GM23338 (cell line): Measurements from ENCODE around the gene WDR73. TPM values are rescaled to one million over a fixed set of nuclear protein-coding genes. Genes with fewer than 3 reads are reported as not detected.

Experiments
- ATAC-seq: fragments of 200-7000 bp; cut with Tn5 transposase; 3 replicates; pipeline ENCODE4 v1.9.1; 2020
- DNase-seq: peaks from one replicate; pipeline ENCODE4 v3.0.0-alpha.2; 2015; ENCODE audit warnings: low spot score
- H2AFZ ChIP-seq: fragments of 200-600 bp; sonication (generic); 2 replicates; pipeline ENCODE4 v1.8.0; 2016; ENCODE audit warnings: antibody characterized with exemption, mild to moderate bottlenecking, moderate library complexity
- H3F3A ChIP-seq: fragments of 200-600 bp; sonication (generic); replicated peaks from 2 replicates; pipeline ENCODE4 v1.8.0; 2017; ENCODE audit warnings: antibody characterized with exemption, mixed run types, low read depth
- H3K27ac ChIP-seq: fragments of 200-600 bp; sonication (generic); 2 replicates; pipeline ENCODE4 v1.6.1; 2016; ENCODE audit warnings: low read depth
- H3K27me3 ChIP-seq: fragments of 200-600 bp; sonication (generic); 2 replicates; pipeline ENCODE4 v1.8.0; 2016; ENCODE audit warnings: mild to moderate bottlenecking, mixed run types, moderate library complexity; ENCODE audit not compliant: insufficient read depth
- H3K36me3 ChIP-seq: fragments of 200-600 bp; sonication (generic); 2 replicates; pipeline ENCODE4 v1.8.0; 2016; ENCODE audit warnings: mild to moderate bottlenecking; ENCODE audit not compliant: insufficient read depth
- H3K4me1 ChIP-seq: fragments of 200-600 bp; sonication (generic); 2 replicates; pipeline ENCODE4 v1.8.0; 2016; ENCODE audit warnings: mild to moderate bottlenecking, moderate library complexity; ENCODE audit not compliant: insufficient read depth
- H3K4me2 ChIP-seq: fragments of 200-600 bp; sonication (generic); 2 replicates; pipeline ENCODE4 v1.7.1; 2017; ENCODE audit warnings: mixed run types
- H3K4me3 ChIP-seq: fragments of 200-600 bp; sonication (generic); 2 replicates; pipeline ENCODE4 v1.6.1; 2016; ENCODE audit warnings: mixed run types
- H3K79me2 ChIP-seq: fragments of 200-600 bp; sonication (generic); replicated peaks from 2 replicates; pipeline ENCODE4 v1.8.0; 2017; ENCODE audit warnings: mild to moderate bottlenecking; ENCODE audit not compliant: insufficient read depth
- H3K9me2 ChIP-seq: fragments of 200-600 bp; sonication (generic); 2 replicates; pipeline ENCODE4 v1.8.0; 2017; ENCODE audit not compliant: insufficient read depth
- H4K20me1 ChIP-seq: fragments of 200-600 bp; sonication (generic); replicated peaks from 2 replicates; pipeline ENCODE4 v1.8.0; 2017; ENCODE audit warnings: mild to moderate bottlenecking; ENCODE audit not compliant: insufficient read depth
- H3K27ac Mint-ChIP-seq: 2 replicates; pipeline ENCODE4 v1.8.0; 2020; ENCODE audit warnings: inconsistent platforms, mild to moderate bottlenecking, moderate library complexity, mixed read lengths
- H3K27me3 Mint-ChIP-seq: 3 replicates; pipeline ENCODE4 v1.8.0; 2022; ENCODE audit warnings: low read depth, mild to moderate bottlenecking, moderate library complexity, mixed read lengths, inconsistent platforms; ENCODE audit not compliant: insufficient read depth, poor library complexity
- H3K36me3 Mint-ChIP-seq: 3 replicates; pipeline ENCODE4 v1.8.0; 2021; ENCODE audit warnings: low read depth, mild to moderate bottlenecking, inconsistent platforms, moderate library complexity, mixed read lengths
- H3K4me1 Mint-ChIP-seq: 3 replicates; pipeline ENCODE4 v1.8.0; 2020; ENCODE audit warnings: mild to moderate bottlenecking, inconsistent platforms, mixed read lengths
- H3K4me3 Mint-ChIP-seq: 3 replicates; pipeline ENCODE4 v1.8.0; 2021; ENCODE audit warnings: moderate library complexity, mild to moderate bottlenecking, inconsistent platforms, mixed read lengths
- H3K9me3 Mint-ChIP-seq: 3 replicates; pipeline ENCODE4 v1.8.0; 2020; ENCODE audit warnings: moderate library complexity, mild to moderate bottlenecking, inconsistent platforms, mixed read lengths
- CREB1 ChIP-seq: fragments of 250-450 bp; sonication (Bioruptor Pico); IDR thresholded peaks from 2 replicates; pipeline ENCODE4 v1.5.0; 2020; ENCODE audit warnings: low read depth, mild to moderate bottlenecking, moderate library complexity
- CTCF ChIP-seq, 2 experiments: fragments of 200-600 bp in 1 of 2; sonication (generic) in 1 of 2; conservative IDR thresholded peaks; 2 replicates each; pipeline versions ENCODE4 v1.5.1 to v1.6.1; 2016 to 2017; ENCODE audit warnings: antibody characterized with exemption in 2 of 2, low read depth in 2 of 2, mild to moderate bottlenecking in 2 of 2, moderate library complexity in 1 of 2
- EZH2phosphoT487 ChIP-seq: fragments of 200-600 bp; sonication (generic); IDR thresholded peaks from one replicate; pipeline ENCODE4 v1.8.1; 2018; ENCODE audit warnings: antibody characterized with exemption; ENCODE audit not compliant: unreplicated experiment
- POLR2AphosphoS5 ChIP-seq: IDR thresholded peaks from 2 replicates; pipeline ENCODE4 v1.6.1; 2016; ENCODE audit warnings: antibody characterized with exemption, low read depth
- STAT1 ChIP-seq: IDR thresholded peaks from one replicate; pipeline ENCODE4 v1.6.1; 2016; ENCODE audit warnings: antibody characterized with exemption; ENCODE audit not compliant: unreplicated experiment
- ZNF114 ChIP-seq: fragments of 250-450 bp; sonication (Bioruptor Pico); IDR thresholded peaks from 2 replicates; pipeline ENCODE4 v1.5.0; 2020; ENCODE audit warnings: mild to moderate bottlenecking, moderate library complexity
- polyA plus RNA-seq: library from polyadenylated mRNA; unstranded; fragments of >200 nt; fragmentation: Nextera tagmentation; extraction: Ambion mirVana; gene quantifications from 2 replicates; pipeline ENCODE4 v1.2.1, GENCODE V29; 2016
- total RNA-seq: library from RNA; depleted of rRNA; stranded (reverse); fragments of >200 nt; shearing (Covaris generic); gene quantifications from 2 replicates; pipeline ENCODE4 v1.2.3, GENCODE V29; 2014
- TF ChIP-seq, protein P1 (sequence below): IDR thresholded peaks from one replicate; pipeline ENCODE4 v1.6.1; 2018; ENCODE audit warnings: antibody characterized with exemption; ENCODE audit not compliant: unreplicated experiment

Gene WDR73
- total and polyA plus RNA-seq, 2 experiments from 2014 or later, result 14.8 to 25.2 TPM

GRCh38 chr15:84654689-84655453 is 788 bp upstream of the WDR73 start:
- Mint-ChIP-seq H3K36me3 (peaks cover 25% of the 10 kb centered on the region), H3K27ac (no peak overlapping the region), H3K27me3 (peaks cover 19% of the 10 kb centered on the region), H3K9me3 (no peaks in the 10 kb centered on the region; the same call in 2 of the 3 replicates), H3K4me3 (peak overlapping the region; percentile 99), H3K4me1 (peaks cover 30% of the 10 kb centered on the region)
- H3K36me3 ChIP-seq, result 0 out of 2 replicates have a peak, but pooled peaks cover 23% of the 10 kb centered on the region
- peak overlapping the region; percentile 78; the same call in 1 of the 2 replicates for H3K27ac ChIP-seq
- peaks cover 24% of the 10 kb centered on the region for H3K79me2 ChIP-seq
- H3K27me3 ChIP-seq, result peaks cover 12% of the 10 kb centered on the region
- H3K9me2 ChIP-seq, result no peaks in the 10 kb centered on the region
- H3K4me1 ChIP-seq, result peaks cover 29% of the 10 kb centered on the region
- peak overlapping the region; percentile 96; the same call in 1 of the 2 replicates for H2AFZ ChIP-seq
- TF ChIP-seq CREB1 (CRISPR knock-in tag) (0 out of 2 replicates have a peak, but pooled peaks have one; percentile 18), CTCF (conservative IDR thresholded peaks at IDR 0.05; ENCODE audit: low read depth in 2 of 2) (peak; percentile 66 to 82)
- TF ChIP-seq, protein P1, sequence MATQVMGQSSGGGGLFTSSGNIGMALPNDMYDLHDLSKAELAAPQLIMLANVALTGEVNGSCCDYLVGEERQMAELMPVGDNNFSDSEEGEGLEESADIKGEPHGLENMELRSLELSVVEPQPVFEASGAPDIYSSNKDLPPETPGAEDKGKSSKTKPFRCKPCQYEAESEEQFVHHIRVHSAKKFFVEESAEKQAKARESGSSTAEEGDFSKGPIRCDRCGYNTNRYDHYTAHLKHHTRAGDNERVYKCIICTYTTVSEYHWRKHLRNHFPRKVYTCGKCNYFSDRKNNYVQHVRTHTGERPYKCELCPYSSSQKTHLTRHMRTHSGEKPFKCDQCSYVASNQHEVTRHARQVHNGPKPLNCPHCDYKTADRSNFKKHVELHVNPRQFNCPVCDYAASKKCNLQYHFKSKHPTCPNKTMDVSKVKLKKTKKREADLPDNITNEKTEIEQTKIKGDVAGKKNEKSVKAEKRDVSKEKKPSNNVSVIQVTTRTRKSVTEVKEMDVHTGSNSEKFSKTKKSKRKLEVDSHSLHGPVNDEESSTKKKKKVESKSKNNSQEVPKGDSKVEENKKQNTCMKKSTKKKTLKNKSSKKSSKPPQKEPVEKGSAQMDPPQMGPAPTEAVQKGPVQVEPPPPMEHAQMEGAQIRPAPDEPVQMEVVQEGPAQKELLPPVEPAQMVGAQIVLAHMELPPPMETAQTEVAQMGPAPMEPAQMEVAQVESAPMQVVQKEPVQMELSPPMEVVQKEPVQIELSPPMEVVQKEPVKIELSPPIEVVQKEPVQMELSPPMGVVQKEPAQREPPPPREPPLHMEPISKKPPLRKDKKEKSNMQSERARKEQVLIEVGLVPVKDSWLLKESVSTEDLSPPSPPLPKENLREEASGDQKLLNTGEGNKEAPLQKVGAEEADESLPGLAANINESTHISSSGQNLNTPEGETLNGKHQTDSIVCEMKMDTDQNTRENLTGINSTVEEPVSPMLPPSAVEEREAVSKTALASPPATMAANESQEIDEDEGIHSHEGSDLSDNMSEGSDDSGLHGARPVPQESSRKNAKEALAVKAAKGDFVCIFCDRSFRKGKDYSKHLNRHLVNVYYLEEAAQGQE, result no peak
- DNase-seq (peak; percentile 94), ATAC-seq (peak; percentile 58)
- peak overlapping the region; percentile 98 for H3K4me3 ChIP-seq
- H3K4me2 ChIP-seq, result peak overlapping the region; percentile 90
- peaks cover 22% of the 10 kb centered on the region for H3F3A ChIP-seq
- no peaks in the 10 kb centered on the region; the same call in 1 of the 2 replicates for H4K20me1 ChIP-seq

GRCh38 chr15:84653584-84653909 is 536 bp downstream of the WDR73 start:
- Histone ChIP-seq H3K36me3 (peaks cover 23% of the 10 kb centered on the region; the same call in 1 of the 2 replicates), H3K79me2 (peaks cover 24% of the 10 kb centered on the region), H3K27me3 (peaks cover 12% of the 10 kb centered on the region), H3F3A (peaks cover 15% of the 10 kb centered on the region), H3K4me1 (peaks cover 17% of the 10 kb centered on the region), H4K20me1 (peaks cover 5% of the 10 kb centered on the region; the same call in 1 of the 2 replicates), H3K4me2 (peak overlapping the region; percentile 90), H3K4me3 (peak overlapping the region; percentile 98), H2AFZ (peak overlapping the region; percentile 86), H3K27ac (peak overlapping the region; percentile 84), H3K9me2 (no peaks in the 10 kb centered on the region)
- Mint-ChIP-seq H3K27ac (peak overlapping the region; percentile 97), H3K36me3 (peaks cover 37% of the 10 kb centered on the region), H3K4me3 (peak overlapping the region; percentile 99), H3K27me3 (peaks cover 13% of the 10 kb centered on the region), H3K9me3 (no peaks in the 10 kb centered on the region; the same call in 2 of the 3 replicates), H3K4me1 (peaks cover 17% of the 10 kb centered on the region; the same call in 2 of the 3 replicates)
- no peak for TF ChIP-seq STAT1
- TF ChIP-seq EZH2phosphoT487, result no peak
- no peak for TF ChIP-seq POLR2AphosphoS5
- TF ChIP-seq, protein P1, result no peak
- TF ChIP-seq ZNF114, result no peak
- no peak for DNase-seq
- no peak for ATAC-seq
